ENCODE data around the gene YY1AP1. TPM values are rescaled to one million over a fixed set of nuclear protein-coding genes. Genes with fewer than 3 reads are reported as not detected.
"Not testable (repeated sequence)": the region's sequence is repeated elsewhere in the genome, so short reads cannot be mapped to it uniquely, and the experiment has no call there.

The YY1AP1 gene
- total RNA-seq, 6 donors from 2014 or later, result 49.3 to 225 (median 89.9) TPM

- peaks cover 0 to 20% (median 10%) of the 10 kb centered on the region in 4 donors for H3K9me3 ChIP-seq
- no peak overlapping the region for H3K4me3 ChIP-seq
- peaks cover 4 to 23% (median 11%) of the 10 kb centered on the region in 4 donors for H3K4me1 ChIP-seq
- H3K27ac ChIP-seq, result no peak overlapping the region
- DNase-seq (no peak), ATAC-seq (ENCODE audit: low FRiP score in 2 of 2) (no peak)
- 62 to 79% methylated on average over 2 of the region's 2 CpGs for WGBS, 2 donors
- TF ChIP-seq CTCF (IDR thresholded peaks at IDR 0.05) (no peak), POLR2A (IDR thresholded peaks at IDR 0.05) (no peak), POLR2AphosphoS5 (IDR thresholded peaks at IDR 0.05) (no peak), EP300 (IDR thresholded peaks at IDR 0.05) (no peak)
- no peaks in the 10 kb centered on the region for H3K27me3 ChIP-seq
- H3K36me3 ChIP-seq, result no peaks in the 10 kb centered on the region
Measured at GRCh38 chr1:155646307-155646706, 42.3 kb downstream of the YY1AP1 start.

- no peak for TF ChIP-seq POLR2AphosphoS5 (IDR thresholded peaks at IDR 0.05)
- no peak for TF ChIP-seq POLR2A (IDR thresholded peaks at IDR 0.05)
- no peak for TF ChIP-seq CTCF (IDR thresholded peaks at IDR 0.05)
- no peak for TF ChIP-seq EP300 (IDR thresholded peaks at IDR 0.05)
- no peak overlapping the region for H3K27ac ChIP-seq
- DNase-seq, result no peak
- no peak for ATAC-seq (ENCODE audit: low FRiP score in 2 of 2)
- peaks cover 0 to 20% (median 10%) of the 10 kb centered on the region in 4 donors for H3K9me3 ChIP-seq
- no peaks in the 10 kb centered on the region for H3K27me3 ChIP-seq
- H3K4me1 ChIP-seq, result peaks cover 4 to 20% (median 8%) of the 10 kb centered on the region in 4 donors
- H3K36me3 ChIP-seq, result no peaks in the 10 kb centered on the region
- 73 to 80% methylated on average over 6 of the region's 6 CpGs for WGBS, 2 donors
- H3K4me3 ChIP-seq, result no peak overlapping the region
Measured at GRCh38 chr1:155645648-155646047, 42.9 kb downstream of the YY1AP1 start.

- no peak for TF ChIP-seq CTCF (IDR thresholded peaks at IDR 0.05)
- no peak for TF ChIP-seq POLR2AphosphoS5 (IDR thresholded peaks at IDR 0.05)
- TF ChIP-seq EP300 (IDR thresholded peaks at IDR 0.05), result no peak
- no peak for TF ChIP-seq POLR2A (IDR thresholded peaks at IDR 0.05)
- Histone ChIP-seq H3K36me3 (no peaks in the 10 kb centered on the region), H3K9me3 (peaks cover 0 to 20% (median 8%) of the 10 kb centered on the region in 4 donors), H3K27me3 (no peaks in the 10 kb centered on the region), H3K4me1 (peaks cover 4 to 19% (median 6%) of the 10 kb centered on the region in 4 donors), H3K27ac (no peak overlapping the region), H3K4me3 (no peak overlapping the region)
- no peak for DNase-seq
- 67 to 77% methylated on average over 4 of the region's 4 CpGs for WGBS, 2 donors
- no peak for ATAC-seq (ENCODE audit: low FRiP score in 2 of 2)
Measured at GRCh38 chr1:155645034-155645598, 43.5 kb downstream of the YY1AP1 start.

- WGBS, 2 donors, result 82 to 86% methylated on average over 3 of the region's 3 CpGs
- Histone ChIP-seq H3K27me3 (no peaks in the 10 kb centered on the region), H3K4me3 (no peak overlapping the region), H3K36me3 (no peaks in the 10 kb centered on the region), H3K4me1 (peaks cover 0 to 11% (median 1%) of the 10 kb centered on the region in 4 donors), H3K9me3 (peaks cover 0 to 20% (median 8%) of the 10 kb centered on the region in 4 donors), H3K27ac (no peak overlapping the region)
- ATAC-seq (ENCODE audit: low FRiP score in 2 of 2) (no peak), DNase-seq (no peak)
- TF ChIP-seq POLR2AphosphoS5 (IDR thresholded peaks at IDR 0.05), result no peak
- TF ChIP-seq CTCF (IDR thresholded peaks at IDR 0.05), result no peak
- no peak for TF ChIP-seq POLR2A (IDR thresholded peaks at IDR 0.05)
- no peak for TF ChIP-seq EP300 (IDR thresholded peaks at IDR 0.05)
Measured at GRCh38 chr1:155643230-155643629, 45.3 kb downstream of the YY1AP1 start.

- not testable (repeated sequence) for DNase-seq; ATAC-seq (ENCODE audit: low FRiP score in 2 of 2); H3K27ac ChIP-seq; H3K4me3 ChIP-seq; H3K36me3 ChIP-seq; H3K4me1 ChIP-seq; H3K27me3 ChIP-seq
- WGBS, 2 donors, result 81 to 83% methylated on average over 11 of the region's 11 CpGs
- H3K9me3 ChIP-seq, result peaks cover 0 to 20% (median 8%) of the 10 kb centered on the region in 4 donors
Measured at GRCh38 chr1:155642559-155643180, 45.9 kb downstream of the YY1AP1 start.
